Measurements from ENCODE around the gene C2CD3. TPM values are rescaled to one million over a fixed set of nuclear protein-coding genes. Genes with fewer than 3 reads are reported as not detected.

The C2CD3 gene
- polyA plus RNA-seq (2012; ENCODE audit: insufficient read length, low read depth), result 6.6 TPM

GRCh38 chr11:74170694-74171629, at the start of gene C2CD3, which contains the start of gene PPME1:
Gene C2CD3, minus strand, starts transcription at chr11:74171002. Its CDS starts 210 bp downstream, at chr11:74170792.
Gene PPME1, plus strand, starts transcription at chr11:74171289. Its CDS starts 133 bp downstream, at chr11:74171422.
- TF ChIP-seq REST (IDR thresholded peaks at IDR 0.05; ENCODE audit: insufficient read depth in 1 of 2, low read depth in 2 of 2, low read length in 2 of 2) (peak; percentile 80 to 87), FOXP2 (optimal IDR thresholded peaks at IDR 0.05; ENCODE audit: borderline replicate concordance, extremely low read depth, extremely low read length, insufficient read depth) (peak; percentile 92), POLR2AphosphoS5 (IDR thresholded peaks at IDR 0.05; ENCODE audit: low read depth, low read length) (peak; percentile 81), TAF1 (IDR thresholded peaks at IDR 0.05; ENCODE audit: borderline replicate concordance, insufficient read depth, low read length) (no peak; the same call in 1 of the 2 replicates), SIN3A (IDR thresholded peaks at IDR 0.05; ENCODE audit: borderline replicate concordance, insufficient read depth, low read length) (peak; percentile 30; the same call in 1 of the 2 replicates)

- TF ChIP-seq POLR2AphosphoS5 (IDR thresholded peaks at IDR 0.05; ENCODE audit: low read depth, low read length) (no peak), TAF1 (IDR thresholded peaks at IDR 0.05; ENCODE audit: borderline replicate concordance, insufficient read depth, low read length) (no peak), FOXP2 (optimal IDR thresholded peaks at IDR 0.05; ENCODE audit: borderline replicate concordance, extremely low read depth, extremely low read length, insufficient read depth) (no peak), REST (IDR thresholded peaks at IDR 0.05; ENCODE audit: insufficient read depth in 1 of 2, low read depth in 2 of 2, low read length in 2 of 2) (no peak), SIN3A (IDR thresholded peaks at IDR 0.05; ENCODE audit: borderline replicate concordance, insufficient read depth, low read length) (no peak)
Observed at GRCh38 chr11:74220376-74220775, 49.6 kb upstream of the C2CD3 start.

- TF ChIP-seq POLR2AphosphoS5 (IDR thresholded peaks at IDR 0.05; ENCODE audit: low read depth, low read length), result no peak
- TF ChIP-seq TAF1 (IDR thresholded peaks at IDR 0.05; ENCODE audit: borderline replicate concordance, insufficient read depth, low read length), result no peak
- no peak for TF ChIP-seq REST (IDR thresholded peaks at IDR 0.05; ENCODE audit: insufficient read depth in 1 of 2, low read depth in 2 of 2, low read length in 2 of 2)
Observed at GRCh38 chr11:74212533-74212932, 41.7 kb upstream of the C2CD3 start.

- TF ChIP-seq POLR2AphosphoS5 (IDR thresholded peaks at IDR 0.05; ENCODE audit: low read depth, low read length) (no peak), REST (IDR thresholded peaks at IDR 0.05; ENCODE audit: insufficient read depth in 1 of 2, low read depth in 2 of 2, low read length in 2 of 2) (no peak), TAF1 (IDR thresholded peaks at IDR 0.05; ENCODE audit: borderline replicate concordance, insufficient read depth, low read length) (no peak), SIN3A (IDR thresholded peaks at IDR 0.05; ENCODE audit: borderline replicate concordance, insufficient read depth, low read length) (no peak), FOXP2 (optimal IDR thresholded peaks at IDR 0.05; ENCODE audit: borderline replicate concordance, extremely low read depth, extremely low read length, insufficient read depth) (no peak)
Observed at GRCh38 chr11:74208507-74208906, 37.7 kb upstream of the C2CD3 start.
